GM18907 (cell line): Measurements from ENCODE around the gene MLC1.

Experiments
- ATAC-seq: cut with Tn5 transposase; IDR thresholded peaks from one replicate; pipeline ENCODE4 v1.9.1; 2021; ENCODE audit warnings: mild to moderate bottlenecking, moderate library complexity; ENCODE audit not compliant: unreplicated experiment

MLC1 gene

GRCh38 chr22:50039669-50040443 is 45.4 kb downstream of the MLC1 start:
- no peak for ATAC-seq

- ATAC-seq: no peak
These were observed 49.1 kb downstream of the MLC1 start for GRCh38 chr22:50035976-50036724.

DNA sequence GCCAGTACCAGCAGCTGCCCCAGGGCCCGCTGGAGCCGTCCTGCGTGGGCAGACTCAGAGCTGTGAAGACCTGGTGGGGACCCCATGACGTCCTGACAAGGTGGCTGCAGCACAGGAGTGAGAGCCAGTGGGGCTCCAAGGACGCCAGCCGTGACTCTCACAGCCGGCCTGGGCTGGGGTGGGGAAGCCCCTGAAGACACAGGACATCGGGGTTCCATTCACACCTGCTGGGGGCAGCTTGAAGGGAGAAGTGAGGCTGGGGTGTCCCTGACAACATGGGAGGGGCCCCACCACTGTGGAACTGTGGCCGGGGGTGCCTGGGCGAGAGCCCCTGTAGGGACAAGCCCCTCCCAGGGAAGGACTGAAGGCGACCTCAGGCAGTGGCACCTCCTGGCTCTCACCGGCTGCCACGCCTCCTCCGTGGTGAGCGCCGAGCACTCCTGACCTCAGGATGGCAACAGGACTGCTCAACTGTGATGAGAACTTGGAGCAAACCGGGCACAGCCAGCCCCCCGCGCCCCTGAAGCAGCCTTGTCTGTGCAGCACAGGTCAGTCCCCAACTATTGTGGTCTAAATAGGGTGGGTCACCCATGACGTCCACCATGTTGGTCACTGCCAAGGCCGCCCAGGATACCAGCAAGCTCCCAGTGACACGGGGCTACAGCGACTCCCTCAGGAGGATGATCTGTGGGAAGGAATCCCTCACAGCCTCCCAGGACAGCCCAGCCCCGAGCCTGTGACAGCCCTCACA is 49.9 kb downstream of the MLC1 start:
- ATAC-seq: no peak

DNA sequence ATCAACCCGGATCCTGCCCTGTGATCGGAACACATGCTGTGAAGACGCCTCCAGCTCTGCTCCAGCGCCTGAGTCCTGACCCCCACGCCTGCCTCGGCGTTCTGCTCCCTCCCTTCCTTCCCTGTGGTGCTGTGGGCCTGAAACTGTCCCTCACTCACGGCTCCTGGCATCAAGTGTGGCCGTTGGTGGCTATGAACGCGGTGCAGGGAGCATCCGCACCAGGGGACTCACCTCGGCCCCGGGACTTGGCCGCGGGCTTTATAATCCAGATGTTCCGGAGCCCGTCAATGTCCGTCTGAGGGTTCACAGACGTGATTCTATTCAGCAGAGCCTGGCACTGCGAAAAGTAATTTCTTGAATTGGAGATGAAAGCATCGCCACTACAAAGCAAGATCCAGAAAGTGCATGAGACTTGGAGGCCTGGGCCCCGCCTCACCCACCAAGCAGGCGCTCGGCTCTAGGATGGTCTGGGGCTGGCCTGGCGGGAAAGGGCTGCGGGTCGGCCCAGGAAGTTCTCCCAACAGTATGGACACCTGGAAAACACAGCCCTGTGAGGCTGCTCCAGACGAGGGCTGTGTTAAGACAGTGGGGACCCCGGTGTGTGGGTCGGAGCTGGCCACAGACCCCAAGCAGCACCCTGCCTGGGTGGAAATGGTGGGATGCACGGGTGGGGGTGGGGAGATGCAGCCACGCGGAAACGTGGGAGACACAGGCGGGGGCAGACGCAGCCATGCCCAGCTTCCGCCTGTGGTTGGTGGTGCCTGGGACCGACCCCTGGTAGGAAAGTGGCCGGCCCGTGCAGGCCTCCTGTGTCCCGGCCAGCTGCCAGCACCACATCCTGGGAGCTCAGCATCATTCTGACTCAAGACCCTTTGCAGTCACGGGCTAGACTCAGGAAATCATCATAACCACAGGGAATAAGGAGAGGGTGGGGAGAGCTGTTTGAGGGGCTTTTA is 50.8 kb downstream of the MLC1 start:
- no peak for ATAC-seq

DNA sequence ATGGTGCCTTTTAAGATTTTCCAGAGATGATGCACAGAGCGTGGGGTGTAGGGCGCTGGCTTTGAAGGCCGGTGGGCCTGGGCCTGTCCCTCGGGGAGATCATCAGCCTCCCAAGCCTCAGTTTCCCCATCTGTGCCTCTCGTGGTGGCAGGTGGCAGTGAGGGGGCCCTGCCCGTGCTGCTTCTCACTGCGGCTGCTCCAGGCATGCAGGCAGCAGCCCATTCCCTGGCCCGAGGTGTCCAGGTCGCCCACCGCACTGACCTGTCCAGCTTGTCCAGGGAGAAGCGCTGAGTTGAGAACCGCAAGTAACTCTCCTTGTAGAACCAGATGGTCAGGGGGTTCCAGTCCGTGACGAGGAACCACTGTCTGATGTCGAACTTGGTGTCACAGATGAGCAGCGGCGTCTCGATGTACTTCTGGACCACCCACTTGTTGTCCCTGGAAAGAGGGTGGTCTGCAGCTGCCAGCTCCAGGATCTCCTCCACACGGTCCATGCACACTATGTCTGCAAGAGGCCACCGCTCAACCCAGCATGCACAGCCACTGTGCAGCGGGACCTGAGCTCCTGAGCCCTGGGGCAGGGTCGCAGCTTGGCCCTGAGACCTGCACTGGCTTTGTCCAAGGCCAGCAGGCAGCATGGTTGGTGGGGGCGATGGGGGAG is 52.2 kb downstream of the MLC1 start:
- ATAC-seq: no peak

DNA sequence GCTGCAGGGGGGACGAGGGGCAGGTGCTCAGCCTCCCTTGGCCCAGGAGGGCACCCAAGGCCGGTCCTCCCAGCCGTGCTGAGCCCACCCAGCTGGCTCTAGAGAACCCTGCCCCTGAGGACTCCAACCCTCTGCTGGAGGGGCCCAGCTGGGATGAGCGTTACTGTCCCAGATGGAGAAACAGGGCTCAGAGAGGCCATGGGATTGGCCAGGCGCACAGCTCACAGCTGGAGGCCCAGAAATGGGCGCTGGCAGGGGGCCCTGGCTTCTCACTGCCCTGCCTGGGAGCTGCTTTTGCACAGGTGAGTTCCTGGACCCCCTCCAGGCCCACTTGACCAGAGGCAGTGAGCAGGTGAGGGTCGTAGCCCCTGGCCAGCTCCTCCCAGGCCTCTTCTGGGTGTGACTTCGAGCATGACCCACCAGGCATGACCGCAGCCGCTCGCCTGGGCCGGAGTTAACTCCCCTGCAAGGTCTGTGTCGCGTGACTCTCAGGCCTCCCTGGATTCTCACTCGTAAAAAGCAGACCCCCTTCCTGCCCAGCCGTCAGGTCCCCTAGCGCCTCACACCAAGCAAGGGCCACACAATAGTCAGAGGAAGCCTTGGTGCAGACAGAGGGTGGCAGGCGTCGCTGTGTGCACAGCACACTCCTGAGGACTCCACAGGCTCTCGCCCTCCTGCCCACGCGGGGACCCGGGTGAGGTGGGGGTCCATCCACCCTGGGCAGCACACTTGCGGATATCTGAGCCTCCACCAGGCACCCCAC is 52.9 kb downstream of the MLC1 start:
- no peak for ATAC-seq

- ATAC-seq: no peak
These were observed 53.8 kb downstream of the MLC1 start for GRCh38 chr22:50031189-50032091.

GRCh38 chr22:50030297-50031188 is 54.7 kb downstream of the MLC1 start:
- ATAC-seq: no peak

DNA sequence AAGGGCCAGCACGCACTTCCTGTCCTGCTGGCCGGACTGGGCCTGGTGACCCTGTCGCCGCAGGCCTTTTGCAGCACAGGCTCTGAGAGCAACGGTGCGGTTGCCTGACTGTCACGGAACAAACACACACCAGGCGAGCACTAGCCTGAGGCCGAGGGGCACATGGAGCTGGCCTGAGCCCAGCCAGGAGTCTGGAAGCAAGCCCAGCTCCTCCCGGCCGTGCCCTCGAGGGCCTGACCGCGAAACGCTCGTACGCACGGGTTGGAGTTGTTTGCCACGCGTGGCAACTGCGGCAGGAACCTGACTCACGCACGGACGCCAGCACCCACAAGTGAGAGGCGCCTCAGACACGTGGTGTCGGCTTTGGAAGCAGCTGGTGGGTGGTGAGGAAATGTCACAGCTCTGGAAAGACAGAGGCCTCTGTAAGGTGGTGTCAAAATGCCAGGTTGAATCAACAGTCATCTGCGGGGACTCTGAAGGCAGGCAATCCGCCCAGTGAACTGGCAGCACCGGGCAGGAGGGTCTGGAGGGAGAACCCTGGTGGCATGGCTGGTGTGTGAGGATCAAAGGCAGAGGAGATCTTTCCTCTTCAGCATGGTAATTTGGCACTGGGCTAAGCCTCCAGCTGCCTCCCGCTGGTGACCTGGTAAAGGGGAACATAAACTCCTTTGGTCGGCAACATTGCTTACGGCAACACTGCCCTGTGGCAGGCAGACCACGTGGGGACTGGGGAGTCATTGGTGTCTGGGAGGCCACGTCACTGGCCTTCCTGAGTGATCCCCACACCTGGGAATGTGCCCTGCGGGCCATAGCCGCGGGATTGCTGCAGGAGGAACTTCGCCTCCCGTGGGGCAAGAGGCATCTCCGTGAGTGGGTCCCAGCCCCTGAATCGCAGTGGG is 57.3 kb downstream of the MLC1 start:
- no peak for ATAC-seq

DNA sequence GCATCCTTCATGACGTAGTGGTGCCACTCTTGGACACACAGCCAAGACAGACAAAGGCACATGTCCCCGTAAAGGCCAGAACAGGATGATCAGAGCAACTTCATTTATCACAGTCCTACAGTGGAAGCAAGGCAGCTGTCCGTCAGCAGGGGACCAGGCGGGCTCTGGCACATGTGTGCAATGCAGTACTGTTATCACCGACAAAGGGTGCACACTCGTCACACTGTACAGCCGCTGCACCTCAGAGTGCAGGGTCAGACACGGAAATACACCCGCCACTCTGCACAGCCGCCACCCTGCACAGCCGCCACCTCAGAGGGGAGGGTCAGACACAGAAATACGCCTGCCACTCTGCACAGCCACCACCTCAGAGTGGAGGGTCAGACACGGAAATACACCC is 59.2 kb downstream of the MLC1 start:
- no peak for ATAC-seq

- no peak for ATAC-seq
These were observed 62.9 kb downstream of the MLC1 start for GRCh38 chr22:50022171-50022819.

DNA sequence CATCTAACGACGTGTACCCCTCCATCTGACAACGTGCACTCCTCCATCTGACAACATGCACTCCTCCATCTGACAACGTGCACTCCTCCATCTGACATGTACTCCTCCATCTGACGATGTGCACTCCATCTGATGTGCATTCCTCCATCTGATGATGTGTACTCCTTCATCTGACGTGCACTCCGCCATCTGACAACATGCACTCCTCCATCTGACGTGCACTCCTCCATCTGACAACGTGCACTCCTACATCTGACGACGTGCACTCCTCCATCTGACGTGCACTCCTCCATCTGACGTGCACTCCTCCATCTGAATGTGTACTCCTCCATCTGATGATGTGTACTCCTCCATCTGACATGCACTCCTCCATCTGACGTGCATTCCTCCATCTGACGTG is 64.6 kb downstream of the MLC1 start:
- no peak for ATAC-seq

DNA sequence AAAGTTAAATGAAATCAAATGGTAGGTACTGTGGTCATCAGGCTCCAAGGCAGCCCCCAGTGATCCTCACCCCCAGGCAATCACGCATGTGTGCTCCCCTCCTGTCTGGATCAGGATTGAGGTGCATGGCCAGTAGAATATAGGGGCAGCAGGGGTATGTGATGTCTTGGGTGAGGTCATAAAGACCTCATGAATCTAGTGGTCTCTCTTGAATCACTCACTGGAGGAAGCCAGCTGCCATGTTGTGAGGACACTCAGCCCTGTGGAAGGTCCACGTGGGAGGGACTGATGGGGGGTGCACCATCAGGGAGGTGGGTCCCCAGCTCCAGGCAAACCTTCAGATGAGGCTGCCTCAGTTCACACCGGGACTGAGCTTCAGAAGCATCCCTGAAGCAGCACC is 65.9 kb downstream of the MLC1 start:
- no peak for ATAC-seq

GRCh38 chr22:50018608-50019285 is 66.5 kb downstream of the MLC1 start:
- ATAC-seq: no peak

DNA sequence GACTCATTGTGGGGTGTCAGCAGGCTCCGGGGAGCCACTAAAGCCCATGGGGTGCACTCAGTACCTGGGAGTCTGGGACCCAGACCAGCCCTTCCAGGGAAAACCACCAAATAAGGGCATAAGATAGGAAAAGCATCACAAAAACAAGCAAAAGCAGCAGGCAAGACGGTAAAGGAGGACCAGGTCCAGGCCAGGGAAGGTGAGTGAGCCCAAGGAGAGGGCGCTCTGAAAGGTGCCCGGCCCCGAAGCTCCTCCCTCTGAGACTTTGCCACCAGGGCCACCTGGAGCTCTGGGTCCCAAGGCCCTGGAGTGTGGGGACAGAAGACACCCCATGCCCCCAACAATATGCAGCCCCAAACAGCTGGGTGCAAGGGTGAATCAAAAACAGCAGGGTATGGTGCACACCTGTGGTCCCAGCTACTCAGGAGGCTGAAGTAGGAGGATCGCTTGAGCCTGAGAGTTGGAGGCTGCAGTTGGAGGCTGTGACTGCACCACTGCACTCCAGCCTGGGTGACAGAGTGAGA is 67.5 kb downstream of the MLC1 start:
- ATAC-seq: no peak
